HG03354 (cell line): ENCODE measurements around the gene ADAMTS16.

Source experiments
- ATAC-seq: cut with Tn5 transposase; IDR thresholded peaks from one replicate; pipeline ENCODE4 v1.9.1; 2021; ENCODE audit warnings: mild to moderate bottlenecking; ENCODE audit not compliant: unreplicated experiment, poor library complexity, severe bottlenecking

ADAMTS16 gene

GRCh38 chr5:5303242-5303641, 163.1 kb downstream of the ADAMTS16 start:
- ATAC-seq, result no peak

DNA sequence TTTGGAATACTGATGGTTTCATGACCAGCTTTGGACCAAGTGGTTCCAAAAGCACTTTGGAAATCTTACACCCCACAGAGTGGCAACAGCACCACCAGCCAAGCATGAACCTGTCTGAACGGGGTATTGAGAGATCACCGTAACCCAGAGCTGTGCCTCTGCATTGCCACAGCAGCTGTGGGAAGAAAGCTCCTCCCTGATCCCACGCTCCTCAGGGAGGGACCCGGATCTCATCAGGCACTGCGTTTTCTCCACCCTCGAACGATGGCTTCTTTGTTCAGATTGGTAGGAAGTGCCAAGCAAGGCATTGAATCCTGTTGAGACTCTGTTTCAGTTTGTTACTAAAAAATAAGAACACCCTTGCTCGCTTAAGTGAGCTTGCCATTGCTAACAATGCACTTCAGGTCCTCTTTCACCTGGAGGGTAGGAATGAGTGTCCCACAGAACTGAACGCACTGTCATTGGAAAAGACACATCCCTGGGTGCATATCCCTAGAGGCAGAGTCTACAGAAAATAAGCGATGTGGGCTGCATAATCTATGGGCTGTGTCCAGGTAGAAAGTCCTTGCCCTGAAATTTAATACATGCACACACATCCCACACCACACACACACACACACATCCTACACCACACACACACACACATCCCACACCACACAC, 164.4 kb downstream of the ADAMTS16 start:
- ATAC-seq, result no peak

DNA sequence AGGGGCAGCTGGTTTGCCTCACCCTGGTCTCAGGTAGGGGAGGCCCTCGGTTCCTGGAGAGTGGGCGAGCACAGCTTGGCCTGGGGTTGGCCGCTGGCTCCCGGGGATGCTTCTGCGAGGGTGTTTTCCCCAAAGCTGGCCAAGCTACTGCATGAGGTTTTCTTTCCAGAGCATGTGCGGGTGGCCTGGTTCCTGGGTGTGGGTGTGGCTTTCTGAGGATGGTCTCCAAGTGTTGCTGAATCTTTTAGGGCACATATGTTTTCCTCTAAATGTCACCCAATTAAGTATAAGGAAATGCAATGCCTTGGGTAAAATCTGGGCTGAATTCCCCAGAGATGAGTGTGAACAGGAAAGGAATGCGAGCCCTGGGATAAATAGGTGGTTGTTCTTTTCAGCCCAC, 166.6 kb downstream of the ADAMTS16 start:
- no peak for ATAC-seq

DNA sequence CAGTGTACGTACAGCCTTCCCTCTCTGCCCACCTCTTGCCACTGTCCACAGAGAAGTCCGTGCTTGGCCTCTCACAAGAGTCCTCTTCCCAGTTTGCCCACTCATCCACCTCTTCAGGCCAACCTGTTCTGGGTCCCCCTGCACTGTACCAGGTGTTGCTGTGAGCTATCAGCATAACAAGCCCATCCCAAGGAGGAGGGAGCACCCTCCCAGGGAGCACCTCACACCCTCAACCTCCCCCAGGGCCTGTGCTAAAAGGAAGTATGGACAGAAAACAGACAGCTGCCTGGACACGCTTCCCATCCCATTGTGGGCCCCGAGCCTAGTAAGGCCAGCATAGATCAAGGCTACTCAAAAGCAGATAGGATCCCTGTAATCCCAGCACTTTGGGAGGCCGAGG, 168.2 kb downstream of the ADAMTS16 start:
- ATAC-seq, result no peak

- ATAC-seq, result no peak
Observed at GRCh38 chr5:5309645-5310044, 169.5 kb downstream of the ADAMTS16 start.

GRCh38 chr5:5313101-5313635, 173.0 kb downstream of the ADAMTS16 start:
- no peak for ATAC-seq

DNA sequence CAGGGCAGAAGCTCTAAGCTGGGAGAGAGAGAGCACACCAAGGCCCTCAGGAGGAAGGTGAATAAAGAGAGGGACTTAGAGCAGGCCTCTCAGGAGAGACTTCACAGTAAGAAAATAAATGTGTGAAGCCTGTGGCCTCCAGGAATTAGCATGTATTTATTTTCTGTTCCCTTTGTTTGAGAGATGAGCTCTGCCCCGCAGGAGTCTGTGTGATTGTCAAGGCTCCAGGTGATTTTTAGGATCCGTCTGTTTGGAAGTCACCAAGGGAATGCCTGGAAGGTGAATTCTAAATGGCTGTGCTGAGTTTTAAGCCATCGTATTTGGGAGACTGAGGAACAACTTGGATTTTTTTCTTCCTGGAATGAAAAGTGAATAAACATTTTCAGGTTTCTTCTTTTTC, 174.0 kb downstream of the ADAMTS16 start:
- ATAC-seq, result no peak

DNA sequence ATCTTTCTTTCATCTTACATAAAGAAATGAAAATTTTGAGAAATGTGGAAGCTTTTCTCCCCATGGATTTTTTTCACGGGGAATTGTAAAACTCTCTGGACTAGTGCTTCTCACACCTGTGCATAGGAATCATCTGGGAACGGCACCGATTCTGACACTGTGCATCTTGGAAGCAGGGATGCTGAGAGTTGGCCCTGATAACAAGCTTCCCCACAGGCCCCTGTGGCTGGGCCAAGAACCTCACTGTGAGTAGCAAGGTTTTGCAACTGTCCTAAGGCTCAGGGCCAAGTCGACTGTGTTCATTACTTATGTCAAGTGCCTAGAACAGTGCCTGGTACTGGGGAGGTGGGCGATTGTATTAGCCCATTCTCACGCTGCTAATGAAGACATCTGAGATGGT, 174.5 kb downstream of the ADAMTS16 start:
- ATAC-seq, result no peak

- no peak for ATAC-seq
Observed at GRCh38 chr5:5315068-5315980, 175.2 kb downstream of the ADAMTS16 start.

GRCh38 chr5:5316334-5316733, 176.2 kb downstream of the ADAMTS16 start:
- no peak for ATAC-seq

- ATAC-seq, result no peak
Observed at GRCh38 chr5:5317976-5318375, 177.8 kb downstream of the ADAMTS16 start.

DNA sequence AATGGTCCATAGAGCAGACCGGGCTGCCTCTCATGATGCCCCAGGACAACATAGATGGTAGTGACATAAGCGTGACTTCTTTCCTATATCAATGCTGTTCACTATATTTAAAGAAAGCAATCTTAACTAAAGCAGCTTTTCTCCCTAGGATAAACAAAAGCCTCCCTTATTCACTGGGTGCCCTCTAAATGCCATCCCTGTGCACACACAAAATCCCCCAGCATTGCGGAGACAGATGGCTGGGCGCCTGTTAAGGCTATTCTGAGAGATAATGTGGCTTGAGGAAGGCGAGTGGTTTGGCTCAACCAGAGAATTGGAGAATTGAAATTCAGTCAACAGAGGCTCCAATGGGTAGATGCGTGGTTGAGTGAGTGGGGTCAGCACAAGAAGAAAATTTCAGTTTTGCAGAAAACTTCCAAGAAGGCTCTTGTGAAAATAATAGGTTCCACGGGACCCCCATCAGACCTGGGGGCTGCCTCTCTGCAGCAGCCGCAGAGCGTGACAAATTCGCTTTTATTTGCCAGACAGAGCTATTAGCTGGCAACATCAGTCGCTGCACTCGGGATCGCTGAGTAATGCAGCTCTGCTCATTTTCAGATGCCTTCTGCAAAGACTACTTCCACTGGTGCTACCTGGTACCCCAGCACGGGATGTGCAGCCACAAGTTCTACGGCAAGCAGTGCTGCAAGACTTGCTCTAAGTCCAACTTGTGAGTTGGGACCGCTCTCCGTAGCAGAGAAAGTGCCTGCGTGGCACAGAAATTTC, 178.5 kb downstream of the ADAMTS16 start:
- no peak for ATAC-seq

DNA sequence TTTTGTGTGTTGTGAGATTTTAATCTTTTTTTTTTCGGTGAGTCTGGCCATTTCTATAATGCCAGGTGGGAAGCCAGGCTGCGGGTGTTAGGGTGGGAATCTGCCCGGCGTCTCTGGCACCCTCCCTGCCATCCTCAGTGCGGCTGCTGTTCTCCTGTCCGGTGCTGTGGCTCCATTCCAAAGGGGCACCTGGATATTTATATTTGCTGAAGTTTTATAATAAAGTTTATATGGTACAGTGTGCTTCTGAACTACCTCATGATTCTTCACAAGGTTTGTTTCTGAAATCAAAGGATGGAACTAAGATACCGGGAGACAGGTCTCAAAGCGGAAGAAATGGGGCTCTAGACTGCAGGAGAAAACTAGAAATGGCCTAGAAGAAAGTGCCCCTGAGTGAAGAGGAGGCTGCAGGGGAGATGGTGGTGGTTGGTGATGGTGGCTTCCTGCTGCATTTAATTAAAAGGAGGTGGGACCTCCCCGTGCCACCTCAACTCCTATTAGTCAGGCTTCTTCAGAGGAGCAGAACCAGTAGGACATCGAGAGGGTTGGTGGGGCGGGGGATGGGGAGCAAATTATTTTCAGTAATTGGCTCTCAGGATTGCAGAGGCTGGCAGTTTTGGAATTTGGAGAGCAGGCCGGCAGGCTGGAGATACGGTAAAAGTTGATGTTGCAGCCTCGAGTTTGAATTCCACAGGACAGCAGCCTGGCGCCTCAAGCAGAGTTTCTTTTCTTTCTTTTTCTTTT, 180.1 kb downstream of the ADAMTS16 start:
- no peak for ATAC-seq

GRCh38 chr5:5321137-5321536, 181.0 kb downstream of the ADAMTS16 start:
- no peak for ATAC-seq

- no peak for ATAC-seq
Observed at GRCh38 chr5:5323551-5323950, 183.4 kb downstream of the ADAMTS16 start.

- ATAC-seq, result no peak
Observed at GRCh38 chr5:5326115-5326758, 186.1 kb downstream of the ADAMTS16 start.

GRCh38 chr5:5327126-5327525, 187.0 kb downstream of the ADAMTS16 start:
- ATAC-seq, result no peak

GRCh38 chr5:5330728-5331452, 190.8 kb downstream of the ADAMTS16 start:
- no peak for ATAC-seq
